Measurements from ENCODE around the gene ZKSCAN8.

The ZKSCAN8 gene

DNA sequence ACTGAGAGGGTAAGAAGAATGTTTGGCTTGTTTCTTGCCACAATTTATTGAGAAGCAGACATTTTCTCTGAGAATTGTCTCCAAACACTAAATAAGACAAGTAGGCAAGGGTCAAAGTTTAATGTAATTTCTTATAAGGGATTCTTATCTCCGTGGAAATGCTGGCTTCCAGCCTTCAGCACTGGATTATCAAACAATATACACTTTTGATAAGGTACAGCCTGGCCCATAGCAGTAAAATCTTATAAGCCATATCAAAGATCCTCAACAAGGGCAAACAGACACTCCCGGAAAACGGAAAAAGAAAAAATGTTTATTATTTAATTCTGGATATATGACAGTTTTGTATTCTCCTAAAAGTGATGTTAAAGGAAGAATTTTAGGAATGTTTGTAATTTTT, 64.8 kb downstream of the ZKSCAN8 start:
- peaks cover 11% of the 10 kb centered on the region for H3K36me3 Mint-ChIP-seq
- peaks cover 4% of the 10 kb centered on the region for H3K9me3 Mint-ChIP-seq
- no peak overlapping the region for H3K4me3 Mint-ChIP-seq
- H3K27me3 Mint-ChIP-seq = peaks cover 66% of the 10 kb centered on the region
- no peak overlapping the region for H3K27ac Mint-ChIP-seq
- no peak for DNase-seq
- peaks cover 21% of the 10 kb centered on the region for H3K4me1 Mint-ChIP-seq
- CTCF ChIA-PET = no interaction called here

DNA sequence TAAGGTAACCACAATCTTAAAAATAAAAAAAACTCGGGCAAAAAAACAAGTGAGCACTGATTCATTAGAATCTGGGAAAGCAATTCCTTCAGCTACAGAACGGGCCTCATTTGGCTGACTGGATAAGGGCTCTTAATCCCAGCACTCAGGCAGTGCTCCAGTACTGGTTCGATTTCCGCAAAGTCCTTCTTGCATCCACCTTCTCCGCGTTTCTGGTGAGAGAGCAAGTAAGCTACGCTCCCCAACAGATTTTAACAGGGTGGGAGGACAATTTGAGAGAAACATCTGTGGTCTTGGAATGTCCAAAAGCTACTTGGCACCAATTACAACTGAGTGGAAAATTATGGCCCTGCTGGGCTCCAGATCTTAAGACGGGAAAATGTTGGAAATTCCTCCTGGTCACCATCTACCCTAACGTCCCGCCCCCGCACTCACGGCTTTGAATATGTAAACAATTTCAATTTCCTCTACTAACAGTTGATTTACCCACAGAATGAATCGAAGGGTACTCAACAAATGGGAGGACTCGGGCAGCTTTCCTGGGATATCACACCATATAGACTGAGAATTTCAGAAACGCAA, 65.3 kb downstream of the ZKSCAN8 start:
- Mint-ChIP-seq H3K27me3 (peaks cover 71% of the 10 kb centered on the region), H3K9me3 (peaks cover 4% of the 10 kb centered on the region), H3K27ac (peak overlapping the region; percentile 63), H3K4me1 (peaks cover 25% of the 10 kb centered on the region), H3K4me3 (peak overlapping the region; percentile 73), H3K36me3 (peaks cover 12% of the 10 kb centered on the region)
- DNase-seq = no peak
- CTCF ChIA-PET = no interaction called here

DNA sequence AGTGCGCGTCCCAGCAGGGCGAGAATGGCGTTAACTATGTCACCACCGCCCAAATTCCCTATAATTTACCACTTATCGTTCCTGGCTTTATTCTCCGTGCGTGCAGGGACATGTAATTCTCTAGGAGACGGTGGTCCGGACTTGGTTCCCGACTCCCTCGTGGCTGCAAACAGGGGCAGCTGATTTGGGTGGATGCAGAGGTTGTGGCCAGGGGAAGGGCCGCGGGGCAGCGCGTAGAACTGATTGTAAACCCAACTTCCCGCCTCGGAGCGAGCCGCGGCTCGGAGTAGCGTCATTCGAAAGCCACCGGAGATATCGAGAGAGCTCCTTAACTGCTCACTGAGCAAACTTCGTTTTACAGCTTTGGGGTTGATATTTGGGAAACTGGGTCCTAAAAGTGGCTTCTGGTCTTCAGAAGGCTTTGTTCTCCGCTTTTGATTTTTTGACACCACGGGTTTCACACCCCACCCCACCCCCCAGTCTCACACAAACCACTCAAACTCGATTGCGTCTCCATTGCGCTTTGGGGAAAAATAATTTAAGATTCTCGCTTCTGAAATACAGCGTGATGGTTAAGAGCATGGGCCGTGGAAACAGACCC, 65.9 kb downstream of the ZKSCAN8 start:
- H3K4me1 Mint-ChIP-seq = peaks cover 29% of the 10 kb centered on the region
- H3K27ac Mint-ChIP-seq = peak overlapping the region; percentile 63
- DNase-seq = peak; percentile 48
- H3K27me3 Mint-ChIP-seq = peaks cover 77% of the 10 kb centered on the region
- CTCF ChIA-PET = no interaction called here
- peak overlapping the region; percentile 73 for H3K4me3 Mint-ChIP-seq
- peaks cover 4% of the 10 kb centered on the region for H3K9me3 Mint-ChIP-seq
- peaks cover 12% of the 10 kb centered on the region for H3K36me3 Mint-ChIP-seq

DNA sequence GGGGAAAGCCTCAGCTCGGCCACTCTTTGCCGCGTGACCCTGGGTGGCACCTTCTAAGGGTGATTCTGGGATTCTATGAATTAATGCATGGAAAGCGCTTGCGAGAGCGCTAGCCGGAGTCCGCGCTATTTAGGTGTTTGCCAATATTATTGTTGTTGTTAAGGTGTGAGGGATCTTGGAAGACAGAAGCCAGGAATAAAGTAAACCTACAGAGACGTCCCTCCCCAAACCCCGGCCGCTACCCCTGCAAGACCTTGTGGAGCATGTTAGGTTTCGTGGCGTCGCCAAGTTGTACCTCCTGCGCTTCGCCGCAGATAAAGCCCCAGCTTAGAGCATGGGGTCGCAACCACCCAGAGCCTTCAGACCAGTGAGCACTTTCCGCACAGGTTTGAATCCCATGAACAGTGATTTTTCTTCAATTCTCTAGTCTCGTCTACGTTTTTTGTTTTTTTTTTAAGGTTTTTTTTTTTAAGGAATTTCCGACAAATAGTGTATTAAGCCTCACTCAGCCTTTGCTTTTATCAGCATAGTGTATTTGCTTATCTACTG, 66.5 kb downstream of the ZKSCAN8 start:
- H3K27ac Mint-ChIP-seq = peak overlapping the region; percentile 39
- H3K36me3 Mint-ChIP-seq = peaks cover 12% of the 10 kb centered on the region
- H3K4me3 Mint-ChIP-seq = peak overlapping the region; percentile 73
- H3K9me3 Mint-ChIP-seq = peaks cover 4% of the 10 kb centered on the region
- no peak for DNase-seq
- peaks cover 33% of the 10 kb centered on the region for H3K4me1 Mint-ChIP-seq
- peaks cover 81% of the 10 kb centered on the region for H3K27me3 Mint-ChIP-seq
- CTCF ChIA-PET = no interaction called here
